Progenitor cell of endocrine pancreas (in vitro differentiated cells): ENCODE measurements around the gene LRMDA. TPM values are rescaled to one million over a fixed set of nuclear protein-coding genes. Genes with fewer than 3 reads are reported as not detected.

Experiments
- DNase-seq: peaks from one replicate; pipeline ENCODE4 v3.0.0; 2021; ENCODE audit warnings: low spot score; ENCODE audit not compliant: unreplicated experiment
- H3K27ac Mint-ChIP-seq: 2 replicates; pipeline ENCODE4 v1.8.0; 2021; ENCODE audit warnings: mild to moderate bottlenecking, moderate library complexity, mixed read lengths
- H3K27me3 Mint-ChIP-seq: 2 replicates; pipeline ENCODE4 v1.8.0; 2021; ENCODE audit warnings: mixed read lengths
- H3K36me3 Mint-ChIP-seq: 2 replicates; pipeline ENCODE4 v1.8.0; 2022; ENCODE audit warnings: mixed read lengths; ENCODE audit not compliant: insufficient read depth
- H3K4me1 Mint-ChIP-seq: 2 replicates; pipeline ENCODE4 v1.8.0; 2021; ENCODE audit warnings: low read depth, mixed read lengths
- H3K4me3 Mint-ChIP-seq: 2 replicates; pipeline ENCODE4 v1.8.0; 2021; ENCODE audit warnings: low read depth, mild to moderate bottlenecking, moderate library complexity, mixed read lengths
- H3K9me3 Mint-ChIP-seq: 2 replicates; pipeline ENCODE4 v1.8.0; 2021; ENCODE audit warnings: low read depth, mixed read lengths
- total RNA-seq: library from RNA; stranded (reverse); gene quantifications from 2 replicates; pipeline ENCODE4 v1.2.1, GENCODE V29; 2021
- TF ChIP-seq, protein P1 (sequence below): fragments of 200-600 bp; sonication (generic); IDR thresholded peaks from one replicate; pipeline ENCODE4 v1.5.0; 2021; ENCODE audit warnings: antibody characterized with exemption, mild to moderate bottlenecking; ENCODE audit not compliant: unreplicated experiment

Gene LRMDA
- total RNA-seq, 1 donor from 2014 or later, result 6.5 TPM

DNA sequence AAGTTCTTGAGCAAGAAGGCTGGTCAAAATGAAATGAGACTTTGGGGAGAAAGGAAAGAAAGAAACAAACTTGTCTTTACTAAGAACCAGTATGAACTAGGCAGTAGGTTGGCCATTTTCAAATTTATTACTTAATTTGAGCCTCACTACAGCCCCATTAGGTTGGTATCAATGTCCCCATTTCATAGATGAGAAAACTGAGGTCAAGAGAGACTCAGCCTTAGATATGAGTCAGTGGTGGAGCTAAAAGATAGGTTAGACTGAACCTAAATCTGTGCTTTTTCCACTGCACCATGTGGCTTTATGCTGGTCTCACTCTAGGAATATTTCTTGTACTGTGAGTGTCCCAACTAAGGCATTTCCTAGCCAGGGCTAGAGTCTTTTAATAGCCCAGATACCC lies 38.7 kb upstream of the LRMDA start:
- Mint-ChIP-seq H3K36me3 (peaks cover 19% of the 10 kb centered on the region), H3K4me3 (no peak overlapping the region), H3K9me3 (no peaks in the 10 kb centered on the region), H3K4me1 (peaks cover 6% of the 10 kb centered on the region), H3K27me3 (peaks cover 70% of the 10 kb centered on the region), H3K27ac (no peak overlapping the region)
- DNase-seq, result no peak
- TF ChIP-seq, protein P1, sequence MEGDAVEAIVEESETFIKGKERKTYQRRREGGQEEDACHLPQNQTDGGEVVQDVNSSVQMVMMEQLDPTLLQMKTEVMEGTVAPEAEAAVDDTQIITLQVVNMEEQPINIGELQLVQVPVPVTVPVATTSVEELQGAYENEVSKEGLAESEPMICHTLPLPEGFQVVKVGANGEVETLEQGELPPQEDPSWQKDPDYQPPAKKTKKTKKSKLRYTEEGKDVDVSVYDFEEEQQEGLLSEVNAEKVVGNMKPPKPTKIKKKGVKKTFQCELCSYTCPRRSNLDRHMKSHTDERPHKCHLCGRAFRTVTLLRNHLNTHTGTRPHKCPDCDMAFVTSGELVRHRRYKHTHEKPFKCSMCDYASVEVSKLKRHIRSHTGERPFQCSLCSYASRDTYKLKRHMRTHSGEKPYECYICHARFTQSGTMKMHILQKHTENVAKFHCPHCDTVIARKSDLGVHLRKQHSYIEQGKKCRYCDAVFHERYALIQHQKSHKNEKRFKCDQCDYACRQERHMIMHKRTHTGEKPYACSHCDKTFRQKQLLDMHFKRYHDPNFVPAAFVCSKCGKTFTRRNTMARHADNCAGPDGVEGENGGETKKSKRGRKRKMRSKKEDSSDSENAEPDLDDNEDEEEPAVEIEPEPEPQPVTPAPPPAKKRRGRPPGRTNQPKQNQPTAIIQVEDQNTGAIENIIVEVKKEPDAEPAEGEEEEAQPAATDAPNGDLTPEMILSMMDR, result no peak

DNA sequence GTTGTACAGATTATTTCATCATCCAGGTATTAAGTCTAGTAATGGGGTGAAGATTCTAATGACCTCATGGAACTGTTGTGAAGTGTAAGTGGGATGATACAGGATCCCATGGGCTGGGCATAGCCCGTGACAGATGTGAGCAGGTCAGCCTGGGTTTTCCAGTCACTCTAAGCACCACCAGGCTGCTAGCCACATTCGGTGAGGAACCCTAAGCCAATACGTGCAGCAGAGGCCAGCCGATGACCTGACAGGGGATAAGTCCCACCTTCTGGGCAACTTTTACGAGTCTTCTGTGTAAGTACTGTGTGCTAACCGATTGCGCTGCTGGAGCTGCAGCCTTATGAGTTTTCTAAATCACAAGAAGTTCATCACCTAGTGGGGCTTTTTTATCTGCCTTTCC lies 37.2 kb upstream of the LRMDA start:
- Mint-ChIP-seq H3K9me3 (no peaks in the 10 kb centered on the region), H3K36me3 (peaks cover 25% of the 10 kb centered on the region), H3K4me1 (peaks cover 11% of the 10 kb centered on the region), H3K27ac (peak overlapping the region; percentile 56), H3K4me3 (peak overlapping the region; percentile 60), H3K27me3 (peaks cover 64% of the 10 kb centered on the region)
- TF ChIP-seq, protein P1, result no peak
- DNase-seq, result no peak

DNA sequence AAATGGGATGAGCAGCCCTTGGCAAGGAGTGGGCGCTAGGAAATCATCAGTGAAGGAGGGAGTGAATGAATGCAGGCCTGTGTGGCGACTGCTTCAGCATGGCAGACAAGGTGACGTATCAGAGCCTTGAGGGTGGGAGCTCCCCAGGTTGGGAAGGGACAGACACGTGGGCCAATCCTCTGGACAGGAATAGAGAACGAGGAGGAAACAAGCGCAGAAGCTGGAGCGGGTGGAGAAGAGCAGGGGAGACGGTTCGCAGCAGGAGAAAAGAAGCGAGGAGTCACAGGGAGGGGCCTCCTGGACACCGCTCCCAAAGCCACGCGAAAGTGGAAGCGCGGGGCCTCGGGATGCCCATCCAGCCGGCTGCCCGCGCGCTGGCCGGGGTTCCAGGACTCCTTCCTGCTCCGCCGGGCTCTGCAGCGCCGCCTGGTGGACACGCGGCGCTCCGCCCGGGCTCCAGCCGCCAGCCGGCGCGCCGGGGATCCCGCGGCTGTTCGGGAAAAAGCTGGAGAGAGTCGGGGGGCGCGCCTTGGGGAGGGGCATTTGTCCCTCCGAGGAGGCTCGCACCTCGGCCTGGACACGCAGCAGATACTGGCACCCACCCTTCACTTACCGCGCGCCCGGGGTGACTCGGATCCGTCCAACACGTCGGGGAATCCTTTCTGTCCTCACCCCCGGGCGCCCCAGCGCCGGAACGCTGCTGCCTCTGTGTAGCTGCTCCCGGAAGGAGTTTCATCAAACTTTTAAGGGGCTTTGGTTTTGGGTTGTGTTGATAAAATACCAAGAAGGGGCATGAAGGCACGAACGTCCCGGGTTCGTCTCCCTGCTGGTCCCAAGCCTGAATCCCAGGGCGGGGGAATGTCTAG lies 36.1 kb upstream of the LRMDA start:
- H3K4me1 Mint-ChIP-seq, result peaks cover 11% of the 10 kb centered on the region
- peak overlapping the region; percentile 65 for H3K4me3 Mint-ChIP-seq
- DNase-seq, result peak; percentile 70
- TF ChIP-seq, protein P1, result peak; percentile 97
- H3K27me3 Mint-ChIP-seq, result peaks cover 63% of the 10 kb centered on the region
- no peaks in the 10 kb centered on the region for H3K9me3 Mint-ChIP-seq
- peaks cover 26% of the 10 kb centered on the region for H3K36me3 Mint-ChIP-seq
- H3K27ac Mint-ChIP-seq, result no peak overlapping the region

DNA sequence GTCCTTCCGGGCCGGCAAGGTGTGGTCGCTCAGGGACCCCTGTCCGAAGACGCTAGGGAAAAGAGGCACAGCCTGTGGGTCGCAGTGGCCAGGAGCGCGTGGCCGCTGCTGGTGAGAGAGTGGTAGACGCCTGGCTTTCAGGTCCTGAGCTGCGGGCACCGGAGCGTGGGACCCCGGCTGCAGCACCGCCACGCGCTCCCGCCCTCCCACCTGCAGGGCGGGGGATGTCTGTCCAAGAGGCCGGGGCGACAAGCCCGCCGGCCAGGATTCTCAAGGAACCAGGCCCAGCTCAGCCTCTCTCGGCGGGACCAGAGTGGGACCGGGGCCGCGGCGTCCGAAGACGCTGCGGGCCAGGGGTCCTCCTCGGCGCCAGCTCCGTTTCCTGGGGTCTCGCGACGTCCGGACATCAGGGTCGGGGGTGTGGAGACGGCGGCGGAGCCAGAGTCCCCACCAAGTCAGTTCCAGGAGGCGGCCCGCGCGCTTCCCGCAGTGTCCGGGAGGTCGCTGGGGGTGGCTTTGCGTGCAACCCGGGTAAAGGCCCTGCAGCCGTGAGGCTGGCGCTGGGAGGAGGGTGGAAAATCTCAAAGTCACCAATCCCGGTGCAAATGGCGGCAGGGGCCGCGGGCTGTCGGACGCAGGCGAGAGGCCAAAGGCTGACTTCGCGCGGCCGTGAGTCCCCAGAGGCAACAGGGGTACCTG lies 35.3 kb upstream of the LRMDA start:
- no peak overlapping the region for H3K27ac Mint-ChIP-seq

More for the DNA sequence above, 35.3 kb upstream of the LRMDA start:
- Mint-ChIP-seq H3K4me1 (peaks cover 12% of the 10 kb centered on the region), H3K4me3 (peak overlapping the region; percentile 72), H3K9me3 (no peaks in the 10 kb centered on the region), H3K27me3 (peaks cover 55% of the 10 kb centered on the region), H3K36me3 (peaks cover 28% of the 10 kb centered on the region)
- TF ChIP-seq, protein P1, result no peak
- peak; percentile 29 for DNase-seq
